ENCODE results near the gene PRPH.

DNA sequence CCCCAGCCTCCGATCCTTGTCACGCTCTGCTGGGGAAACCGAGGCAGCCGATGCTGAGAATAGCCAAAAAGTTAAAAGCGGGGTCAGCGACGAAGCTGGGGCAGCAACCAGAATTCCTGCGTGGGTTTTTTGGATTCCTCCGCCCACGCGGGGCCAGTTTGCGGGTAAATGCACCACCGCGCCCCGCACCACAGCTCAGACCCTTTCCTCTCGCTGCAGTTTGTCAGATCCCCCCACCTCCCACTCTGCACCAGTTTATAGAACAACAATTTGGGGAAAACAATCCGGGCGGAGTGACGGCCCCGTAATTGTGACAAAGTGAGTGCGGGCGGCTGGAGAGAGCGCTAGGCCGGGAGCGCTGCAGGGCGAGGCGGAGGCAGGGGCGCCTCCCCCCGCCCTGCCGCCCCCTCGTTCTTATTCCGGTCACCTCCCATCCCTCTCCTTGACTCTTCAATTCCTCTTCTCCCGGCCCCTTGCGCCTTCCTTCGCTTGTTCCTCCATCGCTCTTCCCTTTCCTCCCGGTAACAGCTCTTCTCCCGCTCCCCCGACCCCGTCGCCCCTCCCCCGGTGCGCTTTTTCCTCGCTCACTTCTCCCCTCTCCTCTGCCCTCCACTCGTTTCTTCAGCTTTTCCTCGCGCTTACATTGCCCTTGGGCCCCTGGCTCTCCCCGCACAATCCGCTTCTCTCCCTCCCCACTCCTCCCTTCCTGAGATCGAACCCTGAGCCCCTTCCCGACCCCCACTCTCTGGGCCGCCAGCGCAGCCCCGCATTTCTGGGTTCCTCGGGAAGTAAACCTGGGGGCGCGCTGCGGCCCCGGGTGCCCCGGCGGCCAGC lies 51.1 kb downstream of the PRPH start:
- no peak for TF ChIP-seq CTCF (IDR thresholded peaks at IDR 0.05)
- TF ChIP-seq POLR2A (IDR thresholded peaks at IDR 0.05) = no peak
- no peak for TF ChIP-seq EP300 (IDR thresholded peaks at IDR 0.05)
- TF ChIP-seq POLR2AphosphoS5 (IDR thresholded peaks at IDR 0.05) = no peak

Data from suprapubic skin (tissue), 4 donors.